ENCODE measurements around the gene TRPM3. TPM values are rescaled to one million over a fixed set of nuclear protein-coding genes. Genes with fewer than 3 reads are reported as not detected.

The TRPM3 gene
- total and polyA plus RNA-seq, 2 of the 8 experiments (the other 6 are each of a cell fraction or from before 2014, with no cell fraction given) = 2.4 to 10.9 TPM

- H4K5ac ChIP-seq (ENCODE audit: insufficient read length, low read depth, low read length) = no peak overlapping the region
- no peaks in the 10 kb centered on the region for H3K79me2 ChIP-seq (ENCODE audit: control insufficient read depth in 1 of 2, insufficient read depth in 2 of 2, low read length in 2 of 2)
- H2BK20ac ChIP-seq (ENCODE audit: low read length) = no peak overlapping the region
- H3K27ac ChIP-seq (ENCODE audit: low read depth, low read length) = no peak overlapping the region
- no peak overlapping the region for H4K91ac ChIP-seq (replicated peaks; ENCODE audit: insufficient read length, low read length)
- 96% methylated on average over 8 of the region's 8 CpGs; no CpG with 5 or more reads in 1 of the 2 experiments for WGBS, 2 experiments (ENCODE audit: extremely low coverage in 1 of 2, insufficient coverage in 1 of 2, insufficient read length in 1 of 2, insufficient replicate concordance in 2 of 2, low coverage in 1 of 2, low lambda C conversion rate in 2 of 2, missing lambda C conversion rate in 1 of 2)
- no peak overlapping the region for H2BK15ac ChIP-seq (ENCODE audit: low read length)
- POLR2A ChIA-PET (ENCODE audit: partially characterized antibody) = no interaction called here
- no peak overlapping the region for H2AK5ac ChIP-seq (ENCODE audit: low read depth, low read length)
- H3K4me2 ChIP-seq (ENCODE audit: insufficient read depth in 1 of 2, low read depth in 2 of 2, low read length in 2 of 2) = no peak overlapping the region
- H3K9ac ChIP-seq (replicated peaks in 1 of 4; ENCODE audit: extremely low read depth in 1 of 4, low read depth in 3 of 4, low read length in 3 of 4) = no peak overlapping the region
- no peak overlapping the region for H3K56ac ChIP-seq (replicated peaks; ENCODE audit: insufficient read length, low read depth, low read length)
- peaks cover 0 to 1% (median 0%) of the 10 kb centered on the region in 4 experiments; a peak in 1 of 7 replicates for H3K4me1 ChIP-seq (replicated peaks in 1 of 4; ENCODE audit: control insufficient read depth in 3 of 4, insufficient read depth in 4 of 4, low read length in 3 of 4)
- no peak overlapping the region for H2BK5ac ChIP-seq (ENCODE audit: low read depth, low read length)
- H3K79me1 ChIP-seq (ENCODE audit: low read depth, low read length) = no peaks in the 10 kb centered on the region
- no peak overlapping the region for H3K14ac ChIP-seq (ENCODE audit: insufficient read length)
- H3K4me3 ChIP-seq (ENCODE audit: extremely low read depth in 1 of 4, insufficient read depth in 2 of 4, low read depth in 3 of 4, low read length in 4 of 4) = no peak overlapping the region
- no peak for DNase-seq (ENCODE audit: low read depth in 1 of 2, low spot score in 2 of 2)
- H2BK12ac ChIP-seq (ENCODE audit: low read depth, low read length) = no peak overlapping the region
- no peak overlapping the region for H2BK120ac ChIP-seq (replicated peaks; ENCODE audit: low read depth, low read length)
- no peak for TF ChIP-seq KDM4A (IDR thresholded peaks at IDR 0.05; ENCODE audit: low read depth, low read length, severe bottlenecking)
- no peak for TF ChIP-seq KDM5A (IDR thresholded peaks at IDR 0.05; ENCODE audit: low read length)
- TF ChIP-seq SAP30 (IDR thresholded peaks at IDR 0.05; ENCODE audit: insufficient read depth, insufficient replicate concordance, low read length) = no peak
- no peak for TF ChIP-seq BRCA1 (IDR thresholded peaks at IDR 0.05; ENCODE audit: low read depth, low read length)
- no peak for TF ChIP-seq MAX (IDR thresholded peaks at IDR 0.05)
- TF ChIP-seq TAF1 (IDR thresholded peaks at IDR 0.05; ENCODE audit: low read depth, low read length) = no peak
- no peak for TF ChIP-seq ZNF274 (IDR thresholded peaks at IDR 0.05; ENCODE audit: borderline replicate concordance, extremely low read depth, low read length)
- no peak for TF ChIP-seq TBP (IDR thresholded peaks at IDR 0.05; ENCODE audit: low read depth, low read length)
- no peak for TF ChIP-seq BACH1 (IDR thresholded peaks at IDR 0.05; ENCODE audit: low read length)
- H4K8ac ChIP-seq (ENCODE audit: extremely low read depth, insufficient read depth, low read length) = no peak overlapping the region
- no peaks in the 10 kb centered on the region for H3K23me2 ChIP-seq (ENCODE audit: low read depth, low read length)
- CTCF ChIA-PET (ENCODE audit: partially characterized antibody) = interaction anchor here (1.1 to 2.7 kb wide), 3 partner anchors 9 to 490 kb away, joined by 4 to 7 read pairs (median 5); no protein-coding TSS in a partner anchor
- H4K20me1 ChIP-seq (replicated peaks in 1 of 2; ENCODE audit: control insufficient read depth in 1 of 2, insufficient read depth in 2 of 2, low read length in 2 of 2) = no peaks in the 10 kb centered on the region
- no peak overlapping the region for H3K4ac ChIP-seq (replicated peaks; ENCODE audit: insufficient read length, low read depth, low read length)
- no peaks in the 10 kb centered on the region for H3K9me3 ChIP-seq (ENCODE audit: insufficient read depth in 2 of 2, low read depth in 1 of 2, low read length in 1 of 2)
- H2AFZ ChIP-seq (ENCODE audit: low read length) = no peak overlapping the region
- H3K23ac ChIP-seq (ENCODE audit: insufficient read length) = no peak overlapping the region
- no peaks in the 10 kb centered on the region for H3K27me3 ChIP-seq (replicated peaks in 1 of 4; ENCODE audit: control insufficient read depth in 3 of 4, extremely low read depth in 1 of 4, insufficient read depth in 3 of 4, low read length in 3 of 4)
- no peak for FAIRE-seq
- H3K18ac ChIP-seq (ENCODE audit: extremely low read depth, low read length) = no peak overlapping the region
- no peaks in the 10 kb centered on the region for H3K36me3 ChIP-seq (ENCODE audit: control insufficient read depth in 2 of 4, insufficient read depth in 4 of 4, low read length in 3 of 4)
These were observed 361.2 kb downstream of the TRPM3 start for GRCh38 chr9:70760228-70760627.

Measured in H1 (cell line).